Adrenal gland (tissue), 12 donors: ENCODE data around the gene RFC1. TPM values are rescaled to one million over a fixed set of nuclear protein-coding genes. Genes with fewer than 3 reads are reported as not detected.
A peak's percentile ranks its signal among the peaks of the same experiment; 100 is the strongest.

Experiments used
- DNase-seq, 7 donors: peaks; one replicate each; pipeline ENCODE4 v3.0.0-alpha.2; 2019 to 2020
- H3K27ac ChIP-seq, 5 donors: fragments of 200-600 bp; sonication (generic) in 4 of 5; 1 replicate in 3 of 5; 2 replicates in 2 of 5; pipeline versions ENCODE4 v1.5.1 to v1.8.0; 2016 to 2020; ENCODE audit warnings: mild to moderate bottlenecking in 1 of 5
- H3K27me3 ChIP-seq: fragments of 200-600 bp; 2 replicates; pipeline ENCODE4 v1.8.0; 2021
- H3K36me3 ChIP-seq, 2 donors: fragments of 200-600 bp; replicated peaks in 1 of 2; 1 replicate in 1 of 2; 2 replicates in 1 of 2; pipeline versions ENCODE4 v1.5.1 to v1.8.0; 2018 to 2022
- H3K4me1 ChIP-seq, 2 donors: fragments of 200-600 bp; replicated peaks in 1 of 2; 1 replicate in 1 of 2; 2 replicates in 1 of 2; pipeline versions ENCODE4 v1.5.1 to v1.8.0; 2018 to 2021
- H3K4me3 ChIP-seq, 4 donors: fragments of 200-600 bp; sonication (generic) in 3 of 4; one replicate each; pipeline ENCODE4 v1.5.1; 2016 to 2018
- H3K9me3 ChIP-seq, 3 donors: fragments of 200-600 bp; sonication (generic) in 1 of 3; replicated peaks in 1 of 3; 1 replicate in 2 of 3; 2 replicates in 1 of 3; pipeline versions ENCODE4 v1.5.1 to v1.8.0; 2016 to 2021
- CTCF ChIP-seq, 6 experiments: fragments of 450-650 bp in 4 of 6; fragments of 200-600 bp in 2 of 6; sonication (generic) in 1 of 6; IDR thresholded peaks; 1 replicate in 5 of 6; 2 replicates in 1 of 6; pipeline versions ENCODE4 v1.5.1 to v1.8.0; 2016 to 2021; ENCODE audit warnings: antibody characterized with exemption in 6 of 6, mild to moderate bottlenecking in 2 of 6, moderate library complexity in 1 of 6
- POLR2A ChIP-seq, 2 donors: fragments of 450-650 bp; IDR thresholded peaks; one replicate each; pipeline ENCODE4 v1.6.1; 2017; ENCODE audit warnings: antibody characterized with exemption in 2 of 2, mild to moderate bottlenecking in 2 of 2, moderate library complexity in 1 of 2
- WGBS, 4 donors: extraction: QIAGEN DNeasy Blood & Tissue Kit in 2 of 4; methylation state at CpG; one replicate each; pipeline versions ENCODE4 v1.1.5 to v1.1.7; 2013 to 2017; 5-methylcytosine and 5-hydroxymethylcytosine counted together
- intact Hi-C, 2 donors: fragments of 100-400 bp; cut with DNase I; formaldehyde crosslinking; loops; one replicate each; pipeline versions ENCODE4 v1.14.1 to v1.15.0; 2022 to 2023
- polyA plus RNA-seq, 3 donors: library from polyadenylated mRNA; stranded (reverse); fragments of 200-250 nt in 2 of 3; fragments of 350-450 nt in 1 of 3; fragmentation: Illumina TruSeq in 1 of 3; extraction: RNeasy Lipid Tissue Mini Kit (QIAGEN cat#74804) in 1 of 3; gene quantifications; one replicate each; pipeline ENCODE4 v1.2.3, GENCODE V29; 2013 to 2014
- total RNA-seq, 9 donors: library from RNA; depleted of rRNA in 4 of 9; stranded (reverse); fragments of >200 nt in 4 of 9; fragments of 120-200 nt in 1 of 9; fragmentation: NEBNext Ultra II Directional in 1 of 9; extraction: Animal tissue kit (Norgen Biotek cat#: 25700) in 1 of 9; gene quantifications; one replicate each; pipeline versions ENCODE4 v1.1.0 to v1.2.4, GENCODE V29; 2013 to 2023
- donor health status: healthy with polysubstance abuse.
- donor health status: Bipolar disorder and iron deficiency.
- donor health status: DM: yes; HTN: yes; CAD: no.
- donor health status: DM: no; HTN: no; CAD: no.
- donor health status: DM: no; HTN: no; CAD: no.
- donor health status: DM: yes; HTN: yes; CAD: no.

The RFC1 gene
- total and polyA plus RNA-seq, 12 donors: 13.0 to 137 (median 52.6) TPM

- Histone ChIP-seq H3K27me3 (no peaks in the 10 kb centered on the region), H3K36me3 (peaks cover 0 to 4% of the 10 kb centered on the region in 2 donors), H3K4me3 (no peak overlapping the region), H3K4me1 (peaks cover 11 to 30% of the 10 kb centered on the region in 2 donors), H3K27ac (no peak overlapping the region), H3K9me3 (no peaks in the 10 kb centered on the region)
- intact Hi-C loops: no loop called here
- 88 to 96% (median 95%) methylated on average over 2 of the region's 2 CpGs for WGBS, 4 donors
- TF ChIP-seq POLR2A (IDR thresholded peaks at IDR 0.05) (no peak), CTCF (IDR thresholded peaks at IDR 0.05) (no peak)
- no peak for DNase-seq
These were observed 41.7 kb downstream of the RFC1 start for GRCh38 chr4:39324446-39324845.

DNA sequence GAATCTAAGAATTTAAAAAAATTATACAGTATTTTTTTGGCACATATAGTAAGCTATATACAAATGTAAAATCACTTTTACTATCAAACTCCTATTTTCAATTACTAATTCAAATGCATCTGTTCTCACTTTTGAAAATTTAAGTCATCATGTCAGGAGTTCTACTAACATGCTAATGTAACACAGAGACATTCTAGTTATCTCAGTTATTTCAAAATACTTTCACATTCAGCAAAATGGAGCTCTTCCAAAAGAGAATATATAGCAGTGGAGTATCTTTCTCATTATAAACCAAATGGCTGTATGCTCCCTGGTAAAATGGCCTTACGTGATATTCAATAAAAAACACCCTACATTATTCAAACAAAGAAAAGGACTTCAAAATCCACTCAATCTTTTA, 42.3 kb downstream of the RFC1 start:
- Histone ChIP-seq H3K4me3 (no peak overlapping the region), H3K27me3 (no peaks in the 10 kb centered on the region), H3K36me3 (peaks cover 0 to 7% of the 10 kb centered on the region in 2 donors), H3K4me1 (peaks cover 11 to 31% of the 10 kb centered on the region in 2 donors), H3K27ac (no peak overlapping the region), H3K9me3 (no peaks in the 10 kb centered on the region)
- TF ChIP-seq POLR2A (IDR thresholded peaks at IDR 0.05): no peak
- no peak for TF ChIP-seq CTCF (IDR thresholded peaks at IDR 0.05)
- WGBS, 4 donors: 95 to 100% (median 98%) methylated on average over 1 of the region's 1 CpG
- no peak for DNase-seq
- intact Hi-C loops: no loop called here

- Histone ChIP-seq H3K27ac (peak overlapping the region in 2 of 5 donors; percentile 36 to 50), H3K27me3 (no peaks in the 10 kb centered on the region), H3K9me3 (no peaks in the 10 kb centered on the region), H3K4me3 (no peak overlapping the region), H3K4me1 (peaks cover 11 to 31% of the 10 kb centered on the region in 2 donors), H3K36me3 (peaks cover 0 to 20% of the 10 kb centered on the region in 2 donors)
- intact Hi-C loops: no loop called here
- DNase-seq: no peak
- TF ChIP-seq CTCF (IDR thresholded peaks at IDR 0.05) (no peak), POLR2A (IDR thresholded peaks at IDR 0.05) (no peak)
These were observed 45.6 kb downstream of the RFC1 start for GRCh38 chr4:39320381-39321115.

DNA sequence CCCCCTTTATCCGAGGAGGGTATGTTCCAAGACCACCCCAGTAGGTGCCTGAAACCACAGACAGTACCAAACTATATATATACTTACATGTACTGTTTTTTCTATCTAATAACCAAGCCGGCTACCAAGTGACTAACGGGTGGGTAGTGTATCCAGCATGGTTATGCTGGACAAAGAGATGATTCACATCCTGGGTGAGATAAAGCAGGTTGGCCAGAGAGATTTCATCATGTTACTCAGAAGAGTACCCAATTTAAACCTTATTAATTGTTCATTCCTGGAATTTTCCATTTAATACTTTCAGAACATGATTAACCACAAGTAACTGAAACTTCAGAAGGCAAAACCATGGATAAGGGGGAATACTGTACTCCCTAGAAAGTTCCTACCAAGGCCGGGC, 46.5 kb downstream of the RFC1 start:
- Histone ChIP-seq H3K27me3 (no peaks in the 10 kb centered on the region), H3K36me3 (peaks cover 0 to 20% of the 10 kb centered on the region in 2 donors), H3K27ac (peak overlapping the region in 4 of 5 donors; percentile 13 to 72 (median 43)), H3K9me3 (no peaks in the 10 kb centered on the region), H3K4me3 (no peak overlapping the region), H3K4me1 (peaks cover 11 to 29% of the 10 kb centered on the region in 2 donors)
- WGBS, 4 donors: 65 to 78% (median 68%) methylated on average over 4 of the region's 4 CpGs
- intact Hi-C loops: no loop called here
- DNase-seq: peak in 3 of 7 donors; percentile 24 to 54 (median 27)
- TF ChIP-seq POLR2A (IDR thresholded peaks at IDR 0.05) (no peak), CTCF (IDR thresholded peaks at IDR 0.05) (no peak)
